AG04450 (cell line): ENCODE results near the gene KRTAP10-9. TPM values are rescaled to one million over a fixed set of nuclear protein-coding genes. Genes with fewer than 3 reads are reported as not detected.

ENCODE experiments used
- CTCF ChIA-PET: fragments of 300-600, 350-600 bp; formaldehyde crosslinking; extraction: SDS; loops from one replicate; lab custom pipeline; 2022; ENCODE audit warnings: antibody characterized with exemption, inconsistent platforms; lab: Charles Lee
- POLR2A ChIA-PET: fragments of 350-600 bp; formaldehyde crosslinking; extraction: SDS; loops from one replicate; lab custom pipeline; 2021; ENCODE audit warnings: antibody characterized with exemption, inconsistent platforms; lab: Yijun Ruan, JAX
- DNase-seq: peaks from one replicate; pipeline ENCODE4 v3.0.0-alpha.2; 2011; ENCODE audit warnings: low read depth, low spot score
- H3K27ac ChIP-seq: one replicate; pipeline ENCODE4 v1.5.1; 2012; ENCODE audit warnings: low read depth, low read length, control low read depth
- H3K27me3 ChIP-seq: one replicate; pipeline ENCODE4 v1.6.0; 2012; ENCODE audit warnings: low read length; ENCODE audit not compliant: control insufficient read depth, insufficient read depth
- H3K4me3 ChIP-seq: 2 replicates; pipeline ENCODE4 v1.5.1; 2011; ENCODE audit warnings: mild to moderate bottlenecking, low read depth, low read length, control low read depth
- H3K9me3 ChIP-seq: 2 replicates; pipeline ENCODE4 v1.5.1; 2012; ENCODE audit warnings: low read length; ENCODE audit not compliant: control insufficient read depth, insufficient read depth
- CTCF ChIP-seq: IDR thresholded peaks from 2 replicates; pipeline ENCODE4 v1.5.1; 2011; ENCODE audit warnings: low read depth, low read length, control low read depth, inconsistent platforms
- polyA plus RNA-seq: library from polyadenylated mRNA; depleted of rRNA; stranded (reverse); fragments of >200 nt; gene quantifications from 2 replicates; pipeline ENCODE4 v1.2.3, GENCODE V29; 2011

The KRTAP10-9 gene
- polyA plus RNA-seq, 1 experiment, result not detected

GRCh38 chr21:44650973-44651675 is 24.2 kb downstream of the KRTAP10-9 start:
- DNase-seq, result no peak
- Histone ChIP-seq H3K4me3 (no peak overlapping the region), H3K9me3 (peaks cover 55% of the 10 kb centered on the region), H3K27me3 (no peaks in the 10 kb centered on the region), H3K27ac (no peak overlapping the region)
- POLR2A ChIA-PET, result no interaction called here
- TF ChIP-seq CTCF, result no peak
- CTCF ChIA-PET, result no interaction called here

- H3K27me3 ChIP-seq, result no peaks in the 10 kb centered on the region
- H3K27ac ChIP-seq, result no peak overlapping the region
- no peak for DNase-seq
- peaks cover 44% of the 10 kb centered on the region for H3K9me3 ChIP-seq
- H3K4me3 ChIP-seq, result no peak overlapping the region
- ChIA-PET POLR2A (no interaction called here), CTCF (no interaction called here)
- no peak for TF ChIP-seq CTCF
These were observed 26.2 kb downstream of the KRTAP10-9 start for GRCh38 chr21:44653123-44653522.

- POLR2A ChIA-PET, result no interaction called here
- TF ChIP-seq CTCF, result no peak
- Histone ChIP-seq H3K9me3 (peaks cover 38% of the 10 kb centered on the region), H3K27ac (no peak overlapping the region), H3K27me3 (no peaks in the 10 kb centered on the region), H3K4me3 (no peak overlapping the region)
- DNase-seq, result no peak
- CTCF ChIA-PET, result no interaction called here
These were observed 27.0 kb downstream of the KRTAP10-9 start for GRCh38 chr21:44653656-44654575.

GRCh38 chr21:44654576-44655175 is 27.8 kb downstream of the KRTAP10-9 start, which contains the start of gene KRTAP12-4:
Gene KRTAP12-4 (minus strand): TSS chr21:44654659. CDS start chr21:44654614, 45 bp downstream.
- H3K27ac ChIP-seq, result no peak within 1 kb of the TSS
- no peak for DNase-seq
- ChIA-PET POLR2A (no interaction called here), CTCF (no interaction called here)
- no peaks in the 10 kb centered on the region for H3K27me3 ChIP-seq
- peaks cover 30% of the 10 kb centered on the region for H3K9me3 ChIP-seq
- H3K4me3 ChIP-seq, result no peak within 1 kb of the TSS
- no peak for TF ChIP-seq CTCF
